ENCODE results near the gene CEP83. TPM values are rescaled to one million over a fixed set of nuclear protein-coding genes. Genes with fewer than 3 reads are reported as not detected.

The CEP83 gene, protein sequence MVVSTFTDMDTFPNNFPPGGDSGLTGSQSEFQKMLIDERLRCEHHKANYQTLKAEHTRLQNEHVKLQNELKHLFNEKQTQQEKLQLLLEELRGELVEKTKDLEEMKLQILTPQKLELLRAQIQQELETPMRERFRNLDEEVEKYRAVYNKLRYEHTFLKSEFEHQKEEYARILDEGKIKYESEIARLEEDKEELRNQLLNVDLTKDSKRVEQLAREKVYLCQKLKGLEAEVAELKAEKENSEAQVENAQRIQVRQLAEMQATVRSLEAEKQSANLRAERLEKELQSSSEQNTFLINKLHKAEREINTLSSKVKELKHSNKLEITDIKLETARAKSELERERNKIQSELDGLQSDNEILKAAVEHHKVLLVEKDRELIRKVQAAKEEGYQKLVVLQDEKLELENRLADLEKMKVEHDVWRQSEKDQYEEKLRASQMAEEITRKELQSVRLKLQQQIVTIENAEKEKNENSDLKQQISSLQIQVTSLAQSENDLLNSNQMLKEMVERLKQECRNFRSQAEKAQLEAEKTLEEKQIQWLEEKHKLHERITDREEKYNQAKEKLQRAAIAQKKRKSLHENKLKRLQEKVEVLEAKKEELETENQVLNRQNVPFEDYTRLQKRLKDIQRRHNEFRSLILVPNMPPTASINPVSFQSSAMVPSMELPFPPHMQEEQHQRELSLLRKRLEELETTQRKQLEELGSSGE
- total RNA-seq (2022; extraction: Qiagen RNA extraction): 6.4 to 8.2 TPM (median 7.2 TPM) in 5 replicates

DNA sequence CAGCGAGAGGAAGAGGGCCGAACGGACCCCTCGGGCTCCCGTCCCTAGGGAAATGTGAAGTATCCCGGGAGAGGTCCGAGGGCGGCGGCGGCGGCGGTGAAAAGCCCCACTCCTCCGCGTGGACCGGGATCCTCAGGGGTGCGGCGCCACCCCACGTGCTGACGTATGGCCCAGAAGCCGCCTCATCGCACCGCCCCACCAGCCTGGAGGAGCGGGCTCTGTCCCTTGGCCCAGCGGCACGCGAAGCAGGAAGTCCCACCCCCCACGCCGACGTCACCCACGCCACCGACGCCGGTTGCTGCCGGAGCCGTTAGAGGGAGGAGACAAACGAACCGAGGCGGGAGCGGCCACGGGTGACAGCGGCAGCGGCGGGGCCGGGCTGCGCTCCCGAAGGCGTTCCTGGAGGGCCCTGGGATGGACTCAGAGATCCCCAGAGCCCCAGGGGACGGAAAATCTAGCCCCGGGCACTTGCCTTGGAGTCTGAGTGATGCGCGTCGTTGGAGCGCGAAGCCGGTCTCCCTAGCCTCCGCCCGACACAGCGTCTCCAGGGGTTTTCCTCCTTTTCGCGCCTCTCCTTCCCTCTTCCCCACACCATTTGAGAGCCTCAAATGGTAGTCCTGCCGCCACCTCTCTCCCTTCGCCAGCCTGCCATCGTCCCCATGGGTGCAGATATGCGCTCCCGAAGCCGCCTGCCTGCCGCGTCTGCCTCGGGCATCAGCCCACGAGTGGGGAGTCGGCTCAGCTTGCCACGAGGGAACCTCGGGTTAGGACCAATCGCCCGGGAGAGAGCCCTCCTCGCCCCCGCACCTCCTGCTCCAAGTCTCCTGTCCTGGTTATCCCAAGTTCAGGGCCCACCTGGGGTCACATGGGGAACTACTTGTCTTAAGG is at the start of gene CEP83:
Gene CEP83, minus strand, starts transcription at position 140 of the 888 bp plus-strand sequence. CDS start 47,377 bp downstream, outside the sequence.

Other genes starting within 250 kb of the CEP83 start
- gene TMCC3, start 190.7 kb upstream of the CEP83 start, total RNA-seq (2022; extraction: Qiagen RNA extraction): 0.88 to 1.7 TPM (median 1.1 TPM) in 5 replicates

All from A549 treated with Mapracorat at 1 μM for 4 hours (cell line).